Activated CD8-positive, alpha-beta T cell treated with anti-CD3 and anti-CD28 coated beads for 36 hours (primary cell): ENCODE data around the gene LRP10. TPM values are rescaled to one million over a fixed set of nuclear protein-coding genes. Genes with fewer than 3 reads are reported as not detected.

ENCODE experiments used
- ATAC-seq: fragments of 200-7000 bp; cut with Tn5 transposase; one replicate; pipeline ENCODE4 v1.10.0; 2021; ENCODE audit warnings: mild to moderate bottlenecking, moderate library complexity
- CTCF ChIA-PET: fragments of 350-600 bp; sonication (Branson Sonifier 250); formaldehyde crosslinking; loops from one replicate; lab custom pipeline; 2021; ENCODE audit warnings: antibody characterized with exemption; lab: Charles Lee
- POLR2A ChIA-PET: fragments of 350-600 bp; sonication (Branson Sonifier 250); formaldehyde crosslinking; loops from one replicate; lab custom pipeline; 2021; ENCODE audit warnings: antibody characterized with exemption; lab: Charles Lee
- DNase-seq: peaks from one replicate; pipeline ENCODE4 v3.0.0-alpha.2; 2020
- H3K27ac Mint-ChIP-seq: one replicate; pipeline ENCODE4 v1.8.0; 2021; ENCODE audit warnings: mild to moderate bottlenecking, mixed read lengths
- H3K27me3 Mint-ChIP-seq: one replicate; pipeline ENCODE4 v1.8.0; 2021; ENCODE audit warnings: mixed read lengths
- H3K36me3 Mint-ChIP-seq: one replicate; pipeline ENCODE4 v1.8.0; 2021; ENCODE audit warnings: low read depth, mixed read lengths
- H3K4me1 Mint-ChIP-seq: one replicate; pipeline ENCODE4 v1.8.0; 2021; ENCODE audit warnings: low read depth, mixed read lengths
- H3K4me3 Mint-ChIP-seq: one replicate; pipeline ENCODE4 v1.8.0; 2021; ENCODE audit warnings: mild to moderate bottlenecking, moderate library complexity, mixed read lengths
- H3K9me3 Mint-ChIP-seq: one replicate; pipeline ENCODE4 v1.8.0; 2021; ENCODE audit warnings: mixed read lengths
- intact Hi-C: fragments of 100-400 bp; cut with micrococcal nuclease; formaldehyde crosslinking; loops from one replicate; pipeline ENCODE4 v1.10.0; 2022
- total RNA-seq, 2 experiments: library from RNA; stranded (reverse); gene quantifications; one replicate each; pipeline ENCODE4 v1.2.3, GENCODE V29; 2021
- TF ChIP-seq, protein P1 (sequence below): fragments of 200-600 bp; IDR thresholded peaks from one replicate; pipeline ENCODE4 v1.8.0; 2022; ENCODE audit warnings: antibody characterized with exemption, mild to moderate bottlenecking

Gene LRP10
- total RNA-seq, 2 experiments from 2014 or later, result 18.7 to 21.0 TPM

DNA sequence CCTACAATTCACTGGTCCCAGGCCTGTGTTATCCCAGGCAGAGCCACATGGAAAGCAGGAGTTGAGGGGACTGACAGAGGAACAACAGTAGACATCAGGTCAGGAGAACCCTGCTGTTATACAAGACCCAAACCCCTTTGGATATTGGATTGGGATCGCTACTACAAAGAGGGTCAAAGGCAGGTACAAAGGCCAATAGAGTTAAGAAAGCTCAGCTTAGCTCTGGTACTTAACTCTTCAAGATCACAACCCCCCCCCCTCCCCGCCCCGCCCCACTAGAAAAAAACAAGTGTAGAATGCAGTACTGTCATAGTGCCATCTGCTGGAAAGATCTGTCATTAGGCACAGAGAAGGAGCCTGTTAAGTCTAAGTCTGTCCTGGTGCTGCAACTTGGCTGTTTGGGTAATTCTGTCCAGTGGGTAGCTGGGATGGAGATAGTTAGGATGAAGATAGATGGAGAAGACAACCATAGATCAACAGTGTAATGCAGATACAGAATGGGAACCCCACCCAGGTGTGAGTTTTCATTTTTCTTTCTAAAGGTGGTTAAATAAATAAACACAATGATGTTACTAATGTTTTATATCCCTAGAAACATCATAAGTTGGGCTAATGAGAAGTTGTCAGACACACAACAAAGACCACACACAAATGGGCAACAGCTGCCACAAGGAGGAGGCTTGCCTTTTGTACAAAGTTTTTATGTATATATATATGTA lies 28.7 kb downstream of the LRP10 start:
- H3K9me3 Mint-ChIP-seq, result no peaks in the 10 kb centered on the region
- ATAC-seq (peak; percentile 82), DNase-seq (peak; percentile 66)
- no peaks in the 10 kb centered on the region for H3K27me3 Mint-ChIP-seq
- H3K4me3 Mint-ChIP-seq, result no peak overlapping the region
- no peak overlapping the region for H3K27ac Mint-ChIP-seq
- TF ChIP-seq, protein P1, sequence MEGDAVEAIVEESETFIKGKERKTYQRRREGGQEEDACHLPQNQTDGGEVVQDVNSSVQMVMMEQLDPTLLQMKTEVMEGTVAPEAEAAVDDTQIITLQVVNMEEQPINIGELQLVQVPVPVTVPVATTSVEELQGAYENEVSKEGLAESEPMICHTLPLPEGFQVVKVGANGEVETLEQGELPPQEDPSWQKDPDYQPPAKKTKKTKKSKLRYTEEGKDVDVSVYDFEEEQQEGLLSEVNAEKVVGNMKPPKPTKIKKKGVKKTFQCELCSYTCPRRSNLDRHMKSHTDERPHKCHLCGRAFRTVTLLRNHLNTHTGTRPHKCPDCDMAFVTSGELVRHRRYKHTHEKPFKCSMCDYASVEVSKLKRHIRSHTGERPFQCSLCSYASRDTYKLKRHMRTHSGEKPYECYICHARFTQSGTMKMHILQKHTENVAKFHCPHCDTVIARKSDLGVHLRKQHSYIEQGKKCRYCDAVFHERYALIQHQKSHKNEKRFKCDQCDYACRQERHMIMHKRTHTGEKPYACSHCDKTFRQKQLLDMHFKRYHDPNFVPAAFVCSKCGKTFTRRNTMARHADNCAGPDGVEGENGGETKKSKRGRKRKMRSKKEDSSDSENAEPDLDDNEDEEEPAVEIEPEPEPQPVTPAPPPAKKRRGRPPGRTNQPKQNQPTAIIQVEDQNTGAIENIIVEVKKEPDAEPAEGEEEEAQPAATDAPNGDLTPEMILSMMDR, result peak; percentile 60
- intact Hi-C loops, result no loop called here
- peaks cover 13% of the 10 kb centered on the region for H3K4me1 Mint-ChIP-seq
- ChIA-PET CTCF (interaction anchor here (0.7 to 6.7 kb wide), 28 partner anchors 8 to 345 kb away, joined by 3 to 119 read pairs (median 4); partner anchors contain the start of genes ACIN1, C14orf119, HAUS4 and LRP10), POLR2A (interaction anchor here (1.2 kb wide), 1 partner anchor 10 kb away, joined by 4 read pairs; no protein-coding TSS in a partner anchor)
- peaks cover 37% of the 10 kb centered on the region for H3K36me3 Mint-ChIP-seq

DNA sequence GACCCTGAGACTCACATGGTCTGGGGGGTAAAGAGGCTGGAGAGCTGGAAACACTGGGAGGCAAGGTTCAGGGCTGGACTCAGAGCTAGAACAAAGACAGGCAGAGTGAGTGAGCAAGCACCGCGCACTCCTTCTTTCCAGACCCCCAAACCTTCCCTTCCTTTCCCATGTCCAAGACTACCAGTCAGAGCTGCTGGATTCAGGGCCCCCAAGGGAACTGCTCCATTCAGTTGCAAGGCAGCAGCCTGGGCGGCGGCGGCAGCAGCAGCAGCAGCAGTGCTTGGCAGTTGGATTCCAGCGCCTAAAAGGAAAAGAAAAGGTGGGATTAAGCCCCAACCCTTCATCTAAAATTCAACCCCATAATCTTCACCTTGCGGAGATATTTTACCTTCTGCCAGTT lies 30.3 kb downstream of the LRP10 start:
- CTCF ChIA-PET, result interaction anchor here (0.8 to 6.7 kb wide), 11 partner anchors 17 to 332 kb away, joined by 3 to 119 read pairs (median 7); partner anchors contain the start of genes LRP10, RBM23 and REM2
- DNase-seq (no peak), ATAC-seq (no peak)
- no peak overlapping the region for H3K4me3 Mint-ChIP-seq
- intact Hi-C loops, result no loop called here
- no peak overlapping the region for H3K27ac Mint-ChIP-seq
- peaks cover 13% of the 10 kb centered on the region for H3K4me1 Mint-ChIP-seq
- peaks cover 50% of the 10 kb centered on the region for H3K36me3 Mint-ChIP-seq
- no peaks in the 10 kb centered on the region for H3K9me3 Mint-ChIP-seq
- TF ChIP-seq, protein P1, result no peak
- POLR2A ChIA-PET, result interaction anchor here (0.8 to 2.0 kb wide), 3 partner anchors 17 to 349 kb away, joined by 3 to 14 read pairs (median 5); partner anchors contain the start of gene RBM23
- no peaks in the 10 kb centered on the region for H3K27me3 Mint-ChIP-seq

DNA sequence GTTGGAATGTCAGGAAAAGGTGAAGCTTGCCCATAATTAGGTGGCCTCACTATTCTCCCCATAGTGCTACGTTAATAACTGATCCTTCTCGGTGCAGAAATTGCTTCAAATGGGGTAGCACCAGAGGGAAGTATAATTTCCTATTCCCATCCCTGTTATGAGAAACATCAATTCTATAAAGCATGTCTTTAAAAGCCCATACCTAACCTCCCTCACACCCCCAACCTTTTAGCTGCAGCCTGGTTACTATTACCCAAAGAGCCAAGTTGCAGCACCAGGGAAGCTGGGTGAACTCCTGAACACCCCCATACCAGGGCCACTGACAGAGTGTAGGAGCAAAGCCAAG lies 32.2 kb downstream of the LRP10 start:
- no peaks in the 10 kb centered on the region for H3K9me3 Mint-ChIP-seq
- no peak overlapping the region for H3K4me3 Mint-ChIP-seq
- ChIA-PET POLR2A (interaction anchor here (1.4 to 1.5 kb wide), 2 partner anchors 15 to 17 kb away, joined by 4 to 8 read pairs; partner anchors contain the start of gene RBM23), CTCF (interaction anchor here (0.7 to 6.7 kb wide), 7 partner anchors 15 to 84 kb away, joined by 3 to 119 read pairs (median 28); partner anchors contain the start of genes LRP10, RBM23 and REM2)
- intact Hi-C loops, result no loop called here
- no peak for DNase-seq
- peaks cover 52% of the 10 kb centered on the region for H3K36me3 Mint-ChIP-seq
- peaks cover 8% of the 10 kb centered on the region for H3K4me1 Mint-ChIP-seq
- no peaks in the 10 kb centered on the region for H3K27me3 Mint-ChIP-seq
- ATAC-seq, result no peak
- no peak overlapping the region for H3K27ac Mint-ChIP-seq
- TF ChIP-seq, protein P1, result no peak

DNA sequence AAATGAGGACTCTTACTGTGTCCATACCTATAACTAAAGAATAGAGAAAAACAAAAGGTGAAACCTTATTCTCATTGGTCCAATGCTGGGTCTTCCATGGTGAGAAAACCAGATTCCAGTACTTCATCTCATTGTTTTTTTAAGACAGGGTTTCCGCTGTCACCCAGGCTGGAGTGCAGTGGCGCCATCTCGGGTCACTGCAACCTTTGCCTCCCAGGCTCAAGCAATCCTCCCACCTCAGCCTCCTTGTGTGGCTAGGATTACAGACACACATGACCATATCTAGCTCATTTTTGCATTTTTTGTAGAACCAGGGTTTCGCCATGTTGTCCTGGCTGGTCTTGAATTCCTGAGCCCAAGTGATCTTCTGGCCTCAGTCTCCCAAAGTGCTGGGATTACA lies 34.1 kb downstream of the LRP10 start:
- H3K27me3 Mint-ChIP-seq, result no peaks in the 10 kb centered on the region
- CTCF ChIA-PET, result interaction anchor here (1.3 kb wide), 1 partner anchor 163 kb away, joined by 3 read pairs; no protein-coding TSS in a partner anchor
- DNase-seq, result no peak

More for the DNA sequence above, 34.1 kb downstream of the LRP10 start:
- Mint-ChIP-seq H3K36me3 (peaks cover 59% of the 10 kb centered on the region), H3K9me3 (no peaks in the 10 kb centered on the region), H3K4me1 (peaks cover 8% of the 10 kb centered on the region), H3K4me3 (no peak overlapping the region), H3K27ac (no peak overlapping the region)
- TF ChIP-seq, protein P1, result no peak
- POLR2A ChIA-PET, result no interaction called here
- intact Hi-C loops, result no loop called here
- ATAC-seq, result no peak
